Endometrial microvascular endothelial cells (primary cell): Measurements from ENCODE around the gene MYL1. TPM values are rescaled to one million over a fixed set of nuclear protein-coding genes. Genes with fewer than 3 reads are reported as not detected.

Source experiments
- in situ Hi-C: cut with HindIII; loops from 2 replicates; pipeline ENCODE4 v1.10.0; 2017; ENCODE audit warnings: low sequenced_read_pairs, low pct_unique_long_range_greater_than_20kb; ENCODE audit errors: inconsistent ontology term
- total RNA-seq: library from RNA; depleted of rRNA; stranded (reverse); fragments of >200 nt; gene quantifications from one replicate; pipeline ENCODE4 v1.2.3, GENCODE V29; 2015; ENCODE audit errors: inconsistent ontology term

MYL1 gene
- not detected for total RNA-seq

- in situ Hi-C loops, result no loop called here
Measured at GRCh38 chr2:210315015-210315788, at the start of gene MYL1. Gene MYL1 (minus strand): TSS chr2:210315174. CDS start chr2:210315042, 132 bp downstream.

- in situ Hi-C loops, result no loop called here
Measured at GRCh38 chr2:210363876-210364275, 48.9 kb upstream of the MYL1 start.

GRCh38 chr2:210363261-210363660, 48.3 kb upstream of the MYL1 start:
- in situ Hi-C loops, result no loop called here

GRCh38 chr2:210360412-210360811, 45.4 kb upstream of the MYL1 start:
- in situ Hi-C loops, result no loop called here

GRCh38 chr2:210356944-210357343, 42.0 kb upstream of the MYL1 start:
- in situ Hi-C loops, result no loop called here

GRCh38 chr2:210337159-210337558, 22.2 kb upstream of the MYL1 start:
- in situ Hi-C loops, result no loop called here

GRCh38 chr2:210324906-210325305, 9.9 kb upstream of the MYL1 start:
- in situ Hi-C loops, result no loop called here

GRCh38 chr2:210324458-210324857, 9.5 kb upstream of the MYL1 start:
- in situ Hi-C loops, result no loop called here

GRCh38 chr2:210323003-210323402, 8.0 kb upstream of the MYL1 start:
- in situ Hi-C loops, result no loop called here

- in situ Hi-C loops, result no loop called here
Measured at GRCh38 chr2:210318891-210319290, 3.9 kb upstream of the MYL1 start.

GRCh38 chr2:210318486-210318885, 3.5 kb upstream of the MYL1 start:
- in situ Hi-C loops, result no loop called here

GRCh38 chr2:210310550-210310949, 4.4 kb downstream of the MYL1 start:
- in situ Hi-C loops, result no loop called here

- in situ Hi-C loops, result no loop called here
Measured at GRCh38 chr2:210309548-210310233, 5.3 kb downstream of the MYL1 start.

GRCh38 chr2:210303498-210303897, 11.5 kb downstream of the MYL1 start:
- in situ Hi-C loops, result no loop called here

GRCh38 chr2:210302326-210302725, 12.6 kb downstream of the MYL1 start:
- in situ Hi-C loops, result no loop called here

GRCh38 chr2:210299866-210300373, 15.1 kb downstream of the MYL1 start:
- in situ Hi-C loops, result no loop called here

GRCh38 chr2:210288408-210288807, 26.6 kb downstream of the MYL1 start:
- in situ Hi-C loops, result no loop called here

- in situ Hi-C loops, result no loop called here
Measured at GRCh38 chr2:210287301-210287700, 27.7 kb downstream of the MYL1 start.

GRCh38 chr2:210286123-210286680, 28.8 kb downstream of the MYL1 start:
- in situ Hi-C loops, result no loop called here

- in situ Hi-C loops, result no loop called here
Measured at GRCh38 chr2:210277133-210277532, 37.8 kb downstream of the MYL1 start.
